Endothelial cell of umbilical vein (primary cell): ENCODE measurements around the gene PPP2R5A.

Experiments used
- EZH2 ChIP-seq: IDR thresholded peaks from 2 replicates; pipeline ENCODE4 v1.6.1; 2012; ENCODE audit warnings: borderline replicate concordance, low read depth, mild to moderate bottlenecking, moderate library complexity, low read length, inconsistent platforms; ENCODE audit not compliant: severe bottlenecking
- FOS ChIP-seq: IDR thresholded peaks from 2 replicates; pipeline ENCODE4 v1.6.1; 2011; ENCODE audit warnings: mild to moderate bottlenecking, low read length, moderate library complexity, borderline replicate concordance; ENCODE audit not compliant: insufficient read depth
- GATA2 ChIP-seq: IDR thresholded peaks from 2 replicates; pipeline ENCODE4 v1.7.0; 2011; ENCODE audit warnings: low read depth, mild to moderate bottlenecking, moderate library complexity, mixed read lengths, low read length; ENCODE audit not compliant: insufficient read length, insufficient read depth
- MAX ChIP-seq: IDR thresholded peaks from 2 replicates; pipeline ENCODE4 v1.6.1; 2011; ENCODE audit not compliant: insufficient read depth, insufficient read length
- MYC ChIP-seq: IDR thresholded peaks from one replicate; pipeline ENCODE4 v1.6.1; 2011; ENCODE audit warnings: mild to moderate bottlenecking, low read depth, low read length
- POLR2A ChIP-seq: IDR thresholded peaks from 2 replicates; pipeline ENCODE4 v1.6.1; 2012; ENCODE audit warnings: low read depth, mild to moderate bottlenecking, control low read depth, low read length
- POLR2AphosphoS5 ChIP-seq: IDR thresholded peaks from 2 replicates; pipeline ENCODE4 v1.6.1; 2012; ENCODE audit warnings: low read depth, mild to moderate bottlenecking, control low read depth, low read length, moderate library complexity; ENCODE audit not compliant: insufficient read depth
- TF ChIP-seq, protein P1 (sequence below), 2 donors: IDR thresholded peaks; 1 replicate in 1 of 2; 2 replicates in 1 of 2; pipeline ENCODE4 v1.5.1; 2011; ENCODE audit warnings: low read length in 2 of 2, mild to moderate bottlenecking in 2 of 2, moderate library complexity in 2 of 2, control low read depth in 1 of 2, inconsistent platforms in 1 of 2, low read depth in 1 of 2; ENCODE audit not compliant: insufficient read depth in 1 of 2; ENCODE audit errors: extremely low read depth in 1 of 2

DNA sequence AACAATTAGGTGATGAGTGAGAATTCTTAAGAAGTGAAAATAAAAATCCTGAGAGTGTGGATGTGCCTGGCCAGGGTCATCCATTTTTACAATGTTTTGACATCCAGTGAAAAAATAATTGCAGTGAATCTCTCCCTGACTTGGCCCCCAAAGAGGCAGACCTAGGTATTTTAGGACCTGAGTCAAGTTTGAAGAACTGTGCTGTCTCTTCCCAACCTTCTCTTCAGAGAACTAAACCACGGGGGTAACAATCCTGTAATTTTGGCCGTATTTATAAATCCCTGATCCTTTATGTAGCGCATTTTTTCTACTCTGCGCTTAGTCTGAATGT, 43.3 kb upstream of the PPP2R5A start:
- TF ChIP-seq, protein P1, sequence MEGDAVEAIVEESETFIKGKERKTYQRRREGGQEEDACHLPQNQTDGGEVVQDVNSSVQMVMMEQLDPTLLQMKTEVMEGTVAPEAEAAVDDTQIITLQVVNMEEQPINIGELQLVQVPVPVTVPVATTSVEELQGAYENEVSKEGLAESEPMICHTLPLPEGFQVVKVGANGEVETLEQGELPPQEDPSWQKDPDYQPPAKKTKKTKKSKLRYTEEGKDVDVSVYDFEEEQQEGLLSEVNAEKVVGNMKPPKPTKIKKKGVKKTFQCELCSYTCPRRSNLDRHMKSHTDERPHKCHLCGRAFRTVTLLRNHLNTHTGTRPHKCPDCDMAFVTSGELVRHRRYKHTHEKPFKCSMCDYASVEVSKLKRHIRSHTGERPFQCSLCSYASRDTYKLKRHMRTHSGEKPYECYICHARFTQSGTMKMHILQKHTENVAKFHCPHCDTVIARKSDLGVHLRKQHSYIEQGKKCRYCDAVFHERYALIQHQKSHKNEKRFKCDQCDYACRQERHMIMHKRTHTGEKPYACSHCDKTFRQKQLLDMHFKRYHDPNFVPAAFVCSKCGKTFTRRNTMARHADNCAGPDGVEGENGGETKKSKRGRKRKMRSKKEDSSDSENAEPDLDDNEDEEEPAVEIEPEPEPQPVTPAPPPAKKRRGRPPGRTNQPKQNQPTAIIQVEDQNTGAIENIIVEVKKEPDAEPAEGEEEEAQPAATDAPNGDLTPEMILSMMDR (IDR thresholded peaks at IDR 0.05; ENCODE audit: extremely low read depth in 1 of 2, insufficient read depth in 1 of 2, low read depth in 1 of 2, low read length in 2 of 2): no peak
- TF ChIP-seq GATA2 (no peak), POLR2A (no peak), EZH2 (no peak), MYC (no peak), FOS (no peak), POLR2AphosphoS5 (no peak), MAX (no peak)
